K562 (cell line): ENCODE results near the gene CMTM4. TPM values are rescaled to one million over a fixed set of nuclear protein-coding genes. Genes with fewer than 3 reads are reported as not detected.

Experiments
- ATAC-seq: fragments of 200-7000 bp; cut with Tn5 transposase; 3 replicates; pipeline ENCODE4 v1.9.1; 2020; ENCODE audit warnings: moderate library complexity
- BruUV-seq: library from RNA; stranded (reverse); fragments of 400-500 nt; replicated peaks from 2 replicates; lab custom pipeline; 2021; lab: Mats Ljungman, UMichigan
- CTCF ChIA-PET: fragments of 300-600 bp; formaldehyde crosslinking; extraction: SDS; loops from one replicate; lab custom pipeline; 2021; ENCODE audit warnings: low intra/inter-chr PET ratio; lab: Yijun Ruan, JAX
- POLR2A ChIA-PET: fragments of 300-600, 350-650 bp; sonication (Branson Sonifier 250); formaldehyde crosslinking; extraction: SDS; loops from one replicate; lab custom pipeline; 2021; ENCODE audit warnings: antibody characterized with exemption, inconsistent platforms; lab: Yijun Ruan, JAX
- DNase-seq, 4 experiments: peaks; one replicate each; pipeline versions ENCODE4 v3.0.0 to v3.0.0-alpha.2; 2011 to 2018; ENCODE audit warnings: low spot score in 3 of 4, mixed read lengths in 3 of 4; ENCODE audit errors: extremely low read depth in 1 of 4
- FAIRE-seq: peaks from 2 replicates; lab custom pipeline; 2011; peaks lifted over from hg19 to GRCh38; lab: Jason Lieb, UNC
- H2AFZ ChIP-seq: 2 replicates; pipeline ENCODE4 v1.6.0; 2011; ENCODE audit warnings: low read depth, low read length, control low read depth, inconsistent platforms
- H3K27ac ChIP-seq: fragments of 200-600 bp; 3 replicates; pipeline ENCODE4 v1.8.0; 2011; ENCODE audit warnings: low read depth, mild to moderate bottlenecking, control low read depth, inconsistent platforms, low read length, moderate library complexity, mixed read lengths; ENCODE audit errors: extremely low read depth
- H3K27me3 ChIP-seq, 2 experiments: fragments of 300-600 bp in 1 of 2; 2 replicates in 1 of 2; 3 replicates in 1 of 2; pipeline versions ENCODE4 v1.6.0 to v1.8.0; 2011; ENCODE audit warnings: inconsistent platforms in 2 of 2, low read length in 2 of 2, mild to moderate bottlenecking in 1 of 2, mixed read lengths in 1 of 2, moderate library complexity in 1 of 2; ENCODE audit not compliant: control insufficient read depth in 2 of 2, insufficient read depth in 2 of 2
- H3K36me3 ChIP-seq: fragments of 300-600 bp; 3 replicates; pipeline ENCODE4 v1.8.0; 2011; ENCODE audit warnings: mild to moderate bottlenecking, low read length, inconsistent platforms; ENCODE audit not compliant: control insufficient read depth, insufficient read depth
- H3K4me1 ChIP-seq, 2 experiments: fragments of 200-600 bp in 1 of 2; replicated peaks in 1 of 2; 2 replicates in 1 of 2; 3 replicates in 1 of 2; pipeline versions ENCODE4 v1.5.1 to v1.8.0; 2011; ENCODE audit warnings: inconsistent platforms in 2 of 2, low read length in 2 of 2, mild to moderate bottlenecking in 1 of 2, mixed read lengths in 1 of 2, moderate library complexity in 1 of 2; ENCODE audit not compliant: control insufficient read depth in 2 of 2, insufficient read depth in 2 of 2
- H3K4me2 ChIP-seq: 2 replicates; pipeline ENCODE4 v1.6.1; 2011; ENCODE audit warnings: low read length, control low read depth, inconsistent platforms, mixed read lengths; ENCODE audit not compliant: insufficient read depth
- H3K4me3 ChIP-seq: fragments of 200-600 bp; sonication (generic), shearing (Covaris generic); 2 replicates; pipeline ENCODE4 v1.5.1; 2016; ENCODE audit warnings: control low read depth, inconsistent platforms
- H3K79me2 ChIP-seq: fragments of 200-600 bp; 3 replicates; pipeline ENCODE4 v1.8.0; 2011; ENCODE audit warnings: low read length, inconsistent platforms; ENCODE audit not compliant: control insufficient read depth, insufficient read depth
- H3K9ac ChIP-seq, 2 experiments: 2 replicates each; pipeline versions ENCODE4 v1.6.0 to v1.6.1; 2011; ENCODE audit warnings: low read depth in 2 of 2, low read length in 2 of 2, control low read depth in 1 of 2, inconsistent platforms in 1 of 2, mild to moderate bottlenecking in 1 of 2, mixed read lengths in 1 of 2; ENCODE audit not compliant: insufficient read depth in 1 of 2
- H3K9me1 ChIP-seq: one replicate; pipeline ENCODE4 v1.6.0; 2011; ENCODE audit warnings: inconsistent platforms, mild to moderate bottlenecking, low read length, moderate library complexity; ENCODE audit not compliant: control insufficient read depth, insufficient read depth
- H3K9me3 ChIP-seq: replicated peaks from 2 replicates; pipeline ENCODE4 v1.5.1; 2011; ENCODE audit warnings: low read depth, low read length, inconsistent platforms; ENCODE audit not compliant: control insufficient read depth, insufficient read depth
- H4K20me1 ChIP-seq: replicated peaks from 2 replicates; pipeline ENCODE4 v1.6.1; 2011; ENCODE audit warnings: low read length, inconsistent platforms, mixed read lengths; ENCODE audit not compliant: control insufficient read depth, insufficient read depth
- CHCHD3 ChIP-seq: fragments of 250-450 bp; sonication (Bioruptor Pico); IDR thresholded peaks from 2 replicates; pipeline ENCODE4 v2.1.2; 2022; ENCODE audit warnings: mild to moderate bottlenecking
- FOXO4 ChIP-seq: fragments of 450-650 bp; formaldehyde crosslinking; IDR thresholded peaks from 2 replicates; pipeline ENCODE4 v1.4.0; 2020; ENCODE audit warnings: mild to moderate bottlenecking, moderate library complexity
- ILF3 ChIP-seq: fragments of 450-650 bp; IDR thresholded peaks from 2 replicates; pipeline ENCODE4 v1.6.1; 2018; ENCODE audit warnings: antibody characterized with exemption, mild to moderate bottlenecking, moderate library complexity, borderline replicate concordance
- KAT8 ChIP-seq: fragments of 450-650 bp; IDR thresholded peaks from 2 replicates; pipeline ENCODE4 v1.6.1; 2016; ENCODE audit warnings: low read depth, mild to moderate bottlenecking
- PHB2 ChIP-seq: fragments of 450-650 bp; IDR thresholded peaks from 2 replicates; pipeline ENCODE4 v1.6.1; 2017; ENCODE audit warnings: low read depth
- ZBTB40 ChIP-seq, 2 experiments: fragments of 450-650 bp in 1 of 2; sonication (generic) in 1 of 2; formaldehyde crosslinking in 1 of 2; IDR thresholded peaks; 2 replicates each; pipeline versions ENCODE4 v1.7.1 to v1.9.0; 2016 to 2022; ENCODE audit warnings: inconsistent platforms in 1 of 2, mild to moderate bottlenecking in 1 of 2, missing genetic modification reagents in 1 of 2
- WGBS: fragments of 100-300 bp; shearing (Covaris generic); methylation state at CpG from one replicate; pipeline ENCODE4 v1.1.6; 2016; ENCODE audit warnings: low coverage, mixed read lengths; ENCODE audit not compliant: insufficient coverage; ENCODE audit errors: missing lambda C conversion rate; 5-methylcytosine and 5-hydroxymethylcytosine counted together
- in situ Hi-C: fragments of 300-500 bp; cut with MboI; formaldehyde crosslinking; loops from 4 replicates; pipeline ENCODE4 v1.15.0; 2018; ENCODE audit warnings: inconsistent platforms, mixed read lengths
- intact Hi-C: fragments of 100-400 bp; cut with micrococcal nuclease; formaldehyde crosslinking; loops from 2 replicates; pipeline ENCODE4 v1.14.2; 2022
- polyA plus RNA-seq, 8 experiments: library from polyadenylated mRNA; depleted of rRNA in 4 of 8; stranded (reverse) in 5 of 8; unstranded in 3 of 8; fragments of >200 nt; fragmentation: Nextera tagmentation in 2 of 8; fragmentation: Illumina TruSeq in 1 of 8; extraction: Ambion mirVana in 2 of 8; extraction: Trizol in 1 of 8; gene quantifications; 2 replicates each; pipeline versions ENCODE4 v1.2.1 to v1.2.3, GENCODE V29; 2011 to 2014; ENCODE audit warnings: inconsistent platforms in 1 of 8, missing spikeins in 1 of 8
- total RNA-seq, 7 experiments: library from RNA; depleted of rRNA in 6 of 7; stranded (reverse); fragments of >200 nt in 6 of 7; fragmentation: Illumina TruSeq in 2 of 7; extraction: Trizol in 2 of 7; gene quantifications; 2 replicates each; pipeline versions ENCODE4 v1.2.1 to v1.2.3, GENCODE V29; 2011 to 2021; ENCODE audit warnings: low replicate concordance in 1 of 7

Gene CMTM4
- total and polyA plus RNA-seq, 9 of the 15 experiments (the other 6 are each of a cell fraction or from before 2014, with no cell fraction given), result 2.0 to 21.3 (median 12.5) TPM

DNA sequence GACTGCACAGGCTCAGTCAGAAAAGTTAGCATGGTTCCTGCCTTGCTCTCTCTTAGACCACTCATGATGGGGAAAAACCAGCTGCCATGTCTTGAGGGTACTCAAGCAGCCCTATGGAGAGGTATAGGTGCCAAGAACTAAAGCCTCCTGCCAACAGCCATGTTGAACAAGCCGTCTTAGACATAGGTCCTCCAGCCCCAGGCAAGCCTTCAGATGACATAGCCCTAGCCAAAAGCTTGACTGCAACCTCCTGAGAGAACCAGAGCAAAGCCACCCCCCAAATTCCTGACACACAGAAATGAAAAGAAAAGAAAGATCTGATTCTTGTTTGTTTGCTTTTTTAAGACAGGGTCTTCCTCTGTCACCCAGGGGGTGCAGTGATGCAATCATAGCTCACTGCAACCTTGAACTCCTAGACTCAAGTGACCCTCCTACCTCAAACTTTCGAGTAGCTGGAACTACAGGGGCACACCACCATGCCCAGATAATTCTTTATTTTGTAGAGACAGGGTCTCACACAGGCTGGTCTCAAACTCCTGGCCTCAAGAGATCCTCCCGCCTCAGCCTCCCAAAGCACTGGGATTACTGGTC is 55.7 kb downstream of the CMTM4 start (continued):
- TF ChIP-seq CHCHD3 (CRISPR knock-in tag), result no peak

- Histone ChIP-seq H3K9me1 (no peaks in the 10 kb centered on the region), H2AFZ (no peak overlapping the region), H3K9me3 (no peaks in the 10 kb centered on the region), H3K9ac (no peak overlapping the region; a peak in 1 of 4 replicates), H3K4me1 (peaks cover 0 to 11% of the 10 kb centered on the region in 2 experiments; a peak in 3 of 5 replicates), H3K4me2 (no peak overlapping the region), H3K79me2 (no peaks in the 10 kb centered on the region), H3K36me3 (peaks cover 4% of the 10 kb centered on the region; the same call in 1 of the 3 replicates), H3K27me3 (no peaks in the 10 kb centered on the region), H4K20me1 (no peaks in the 10 kb centered on the region), H3K27ac (no peak overlapping the region), H3K4me3 (no peak overlapping the region)
- intact Hi-C loops, result no loop called here
- FAIRE-seq (no peak), DNase-seq (no peak), ATAC-seq (no peak)
- BruUV-seq, result no TSS peak
- POLR2A ChIA-PET, result interaction anchor here (0.7 to 2.5 kb wide), 4 partner anchors 12 to 250 kb away, joined by 3 to 8 read pairs (median 4); no protein-coding TSS in a partner anchor
- CTCF ChIA-PET, result no interaction called here
- in situ Hi-C loops, result no loop called here
- WGBS, result 74% methylated on average over 6 of the region's 6 CpGs
- no peak for TF ChIP-seq KAT8
- TF ChIP-seq ILF3, result no peak
- TF ChIP-seq FOXO4 (CRISPR knock-in tag), result no peak
- TF ChIP-seq PHB2, result no peak
- TF ChIP-seq ZBTB40 (IDR thresholded peaks at IDR 0.05), result no peak
- no peak for TF ChIP-seq ZBTB40 (CRISPR knock-in tag; IDR thresholded peaks at IDR 0.05)
These were observed 57.3 kb downstream of the CMTM4 start for GRCh38 chr16:66639091-66639885.
